CD4-positive, alpha-beta T cell (primary cell): ENCODE data around the gene MYMK. TPM values are rescaled to one million over a fixed set of nuclear protein-coding genes. Genes with fewer than 3 reads are reported as not detected.

Experiments used
- ATAC-seq: fragments of 200-7000 bp; cut with Tn5 transposase; one replicate; pipeline ENCODE4 v1.10.0; 2022; ENCODE audit warnings: mild to moderate bottlenecking; ENCODE audit not compliant: poor library complexity
- CTCF ChIA-PET: fragments of 350-600 bp; sonication (Branson Sonifier 250); formaldehyde crosslinking; loops from one replicate; lab custom pipeline; 2021; ENCODE audit warnings: antibody characterized with exemption, inconsistent platforms; lab: Charles Lee
- POLR2A ChIA-PET: fragments of 350-600 bp; sonication (Branson Sonifier 250); formaldehyde crosslinking; loops from one replicate; lab custom pipeline; 2021; ENCODE audit warnings: antibody characterized with exemption, inconsistent platforms; lab: Charles Lee
- DNase-seq, 14 experiments: peaks; one replicate each; pipeline ENCODE4 v3.0.0-alpha.2; 2013 to 2020; ENCODE audit warnings: mixed read lengths in 2 of 14
- H3K27ac ChIP-seq, 2 donors: one replicate each; pipeline versions ENCODE4 v1.5.1 to v1.7.0; 2013; ENCODE audit warnings: low read length in 2 of 2, low read depth in 1 of 2, mild to moderate bottlenecking in 1 of 2
- H3K27me3 ChIP-seq, 2 experiments: 1 replicate in 1 of 2; 2 replicates in 1 of 2; pipeline versions ENCODE4 v1.6.1 to v1.7.0; 2013; ENCODE audit warnings: low read length in 2 of 2, control low read depth in 1 of 2, mild to moderate bottlenecking in 1 of 2, moderate library complexity in 1 of 2; ENCODE audit not compliant: insufficient read depth in 2 of 2, control insufficient read depth in 1 of 2
- H3K36me3 ChIP-seq: one replicate; pipeline ENCODE4 v1.6.1; 2013; ENCODE audit warnings: low read length, control low read depth; ENCODE audit not compliant: insufficient read depth
- H3K4me1 ChIP-seq: one replicate; pipeline ENCODE4 v1.6.1; 2013; ENCODE audit warnings: low read length, control low read depth; ENCODE audit not compliant: insufficient read depth
- H3K4me3 ChIP-seq: one replicate; pipeline ENCODE4 v1.5.1; 2013; ENCODE audit warnings: mild to moderate bottlenecking, low read length, moderate library complexity
- H3K9me3 ChIP-seq, 2 experiments: 1 replicate in 1 of 2; 2 replicates in 1 of 2; pipeline versions ENCODE4 v1.6.1 to v1.7.0; 2013; ENCODE audit warnings: low read length in 2 of 2, mild to moderate bottlenecking in 2 of 2, control low read depth in 1 of 2, moderate library complexity in 1 of 2; ENCODE audit not compliant: control insufficient read depth in 1 of 2, insufficient read depth in 1 of 2
- H3K27ac Mint-ChIP-seq: one replicate; pipeline ENCODE4 v1.8.0; 2020; ENCODE audit warnings: mixed read lengths
- H3K27me3 Mint-ChIP-seq: one replicate; pipeline ENCODE4 v1.8.0; 2021; ENCODE audit warnings: mixed read lengths
- H3K36me3 Mint-ChIP-seq: one replicate; pipeline ENCODE4 v1.8.0; 2021; ENCODE audit warnings: low read depth, mixed read lengths
- H3K4me1 Mint-ChIP-seq: one replicate; pipeline ENCODE4 v1.8.0; 2021; ENCODE audit warnings: low read depth, mixed read lengths
- H3K4me3 Mint-ChIP-seq: one replicate; pipeline ENCODE4 v1.8.0; 2020; ENCODE audit warnings: mild to moderate bottlenecking, mixed read lengths
- H3K9me3 Mint-ChIP-seq: one replicate; pipeline ENCODE4 v1.8.0; 2020; ENCODE audit warnings: mixed read lengths
- CTCF ChIP-seq: fragments of 200-600 bp; IDR thresholded peaks from one replicate; pipeline ENCODE4 v1.8.0; 2022; ENCODE audit warnings: antibody characterized with exemption, mild to moderate bottlenecking
- intact Hi-C, 2 experiments: fragments of 100-400 bp; cut with DNase I in 1 of 2; cut with micrococcal nuclease in 1 of 2; formaldehyde crosslinking; loops; one replicate each; pipeline versions ENCODE4 v1.15.1 to v1.9.0; 2023 to 2025; cut with DNase I, micrococcal nuclease
- total RNA-seq, 174 experiments: library from RNA in 2 of 174; stranded (reverse) in 2 of 174; gene quantifications; one replicate each; pipeline ENCODE4 v1.2.3 and lab custom pipeline; 2021 to 2026

The MYMK gene
- total RNA-seq, 2 experiments from 2014 or later = not detected

DNA sequence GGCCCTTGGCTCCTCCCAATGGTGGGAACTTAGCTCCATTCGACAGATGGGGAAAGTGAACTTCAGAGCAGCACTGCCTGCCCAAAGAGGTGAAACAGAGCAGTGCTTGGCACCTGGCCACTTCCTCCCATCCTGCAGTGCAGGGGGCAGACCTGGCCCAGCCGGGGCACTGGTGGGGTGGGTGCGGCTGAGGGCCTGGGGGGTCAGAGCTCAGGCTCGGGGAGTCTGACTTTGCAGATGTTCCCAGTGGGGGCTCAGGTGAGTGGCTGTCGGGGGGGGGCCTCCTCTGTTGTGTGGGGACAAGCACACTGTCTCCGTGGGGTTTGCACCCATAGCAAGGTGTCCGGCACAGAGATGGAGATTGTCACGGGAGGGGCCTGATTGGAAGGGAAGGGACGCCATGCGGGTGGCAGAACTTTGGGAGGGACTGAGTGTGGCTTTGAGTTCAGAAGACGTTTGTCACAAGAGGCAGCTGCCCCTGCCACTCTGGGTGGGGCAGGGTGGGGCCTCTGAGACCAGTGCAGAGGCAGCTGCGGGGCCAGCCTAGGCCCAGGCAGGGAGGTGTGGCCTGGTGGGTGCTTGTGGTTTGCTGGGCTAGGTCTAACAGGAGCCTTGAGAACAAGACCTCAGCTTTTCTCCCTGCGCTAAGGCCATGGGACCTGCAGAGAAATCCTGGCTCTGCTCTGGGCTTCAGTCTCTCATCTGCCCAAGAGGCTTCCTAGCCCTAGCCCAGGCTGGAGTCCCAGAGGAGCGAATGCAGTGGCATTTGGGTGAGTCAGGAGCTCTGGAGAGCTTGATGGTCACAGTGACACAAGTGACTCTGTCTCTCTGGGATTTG lies 2.5 kb downstream of the MYMK start:
- Mint-ChIP-seq H3K9me3 (no peaks in the 10 kb centered on the region), H3K27me3 (no peaks in the 10 kb centered on the region), H3K27ac (no peak overlapping the region), H3K36me3 (no peaks in the 10 kb centered on the region), H3K4me3 (no peak overlapping the region), H3K4me1 (peaks cover 11% of the 10 kb centered on the region)
- Histone ChIP-seq H3K27ac (no peak overlapping the region), H3K36me3 (no peaks in the 10 kb centered on the region), H3K27me3 (no peaks in the 10 kb centered on the region), H3K9me3 (no peaks in the 10 kb centered on the region), H3K4me3 (no peak overlapping the region), H3K4me1 (peaks cover 8% of the 10 kb centered on the region)
- TF ChIP-seq CTCF = no peak
- no peak for DNase-seq
- ChIA-PET POLR2A (no interaction called here), CTCF (no interaction called here)
- no peak for ATAC-seq
- intact Hi-C loops = no loop called here

GRCh38 chr9:133521122-133522072 lies 3.4 kb downstream of the MYMK start:
- ChIA-PET CTCF (no interaction called here), POLR2A (no interaction called here)
- no peaks in the 10 kb centered on the region for H3K9me3 ChIP-seq
- H3K4me3 ChIP-seq = no peak overlapping the region
- no peak for TF ChIP-seq CTCF
- H3K27me3 ChIP-seq = no peaks in the 10 kb centered on the region
- Mint-ChIP-seq H3K36me3 (no peaks in the 10 kb centered on the region), H3K4me3 (no peak overlapping the region), H3K4me1 (peaks cover 7% of the 10 kb centered on the region), H3K9me3 (no peaks in the 10 kb centered on the region), H3K27ac (no peak overlapping the region), H3K27me3 (no peaks in the 10 kb centered on the region)
- peaks cover 1% of the 10 kb centered on the region for H3K4me1 ChIP-seq
- no peak for DNase-seq
- H3K36me3 ChIP-seq = no peaks in the 10 kb centered on the region
- H3K27ac ChIP-seq = no peak overlapping the region
- no peak for ATAC-seq
- intact Hi-C loops = no loop called here

DNA sequence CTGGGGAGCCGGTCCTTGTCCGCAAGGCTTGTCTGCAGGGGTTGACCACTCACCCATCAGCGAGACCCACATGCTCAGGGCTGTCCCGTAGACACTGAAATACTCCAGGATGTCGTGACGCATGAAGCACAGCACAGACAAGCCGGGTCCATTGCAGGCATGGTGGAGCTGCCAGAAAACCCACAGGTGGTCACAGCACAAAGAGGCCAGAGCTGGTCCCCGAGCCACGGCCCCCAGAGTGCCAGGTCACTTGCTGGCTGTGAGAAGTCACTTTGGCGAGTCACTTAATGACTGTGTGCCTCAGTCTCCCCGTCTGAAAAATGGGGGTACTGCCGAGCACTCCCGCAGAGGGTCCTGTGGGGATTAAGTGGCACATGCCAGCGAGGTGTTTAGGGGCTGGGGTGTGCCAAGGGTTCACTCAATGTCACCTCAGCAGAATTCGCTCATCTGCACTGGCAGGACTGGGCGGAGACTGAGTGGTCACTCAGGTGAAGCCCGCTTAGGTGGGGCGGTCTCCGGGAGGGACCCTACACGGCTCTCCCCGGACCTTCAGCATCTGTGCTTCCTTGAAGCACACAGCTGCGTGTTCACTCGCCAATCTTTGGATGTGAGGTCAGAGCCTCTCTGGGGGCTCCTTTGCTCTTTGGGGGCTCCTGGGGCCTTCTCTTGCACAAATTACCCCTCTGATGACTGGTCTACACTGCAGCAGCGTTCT lies 4.5 kb downstream of the MYMK start:
- H3K27ac Mint-ChIP-seq = no peak overlapping the region
- no peaks in the 10 kb centered on the region for H3K36me3 Mint-ChIP-seq
- DNase-seq = no peak
- H3K27me3 Mint-ChIP-seq = no peaks in the 10 kb centered on the region
- ATAC-seq = no peak
- no peak for TF ChIP-seq CTCF
- Histone ChIP-seq H3K27me3 (no peaks in the 10 kb centered on the region), H3K27ac (no peak overlapping the region), H3K4me3 (no peak overlapping the region), H3K9me3 (no peaks in the 10 kb centered on the region), H3K36me3 (no peaks in the 10 kb centered on the region), H3K4me1 (no peaks in the 10 kb centered on the region)
- H3K9me3 Mint-ChIP-seq = no peaks in the 10 kb centered on the region
- no peaks in the 10 kb centered on the region for H3K4me1 Mint-ChIP-seq
- no peak overlapping the region for H3K4me3 Mint-ChIP-seq
- intact Hi-C loops = no loop called here
- ChIA-PET CTCF (no interaction called here), POLR2A (no interaction called here)
